Peyer's patch (tissue), 4 donors: ENCODE results near the gene STAMBPL1. TPM values are rescaled to one million over a fixed set of nuclear protein-coding genes. Genes with fewer than 3 reads are reported as not detected.
"Not testable (repeated sequence)": the region's sequence is repeated elsewhere in the genome, so short reads cannot be mapped to it uniquely, and the experiment has no call there.

Experiments used
- DNase-seq, 3 donors: peaks; one replicate each; pipeline ENCODE4 v3.0.0-alpha.2; 2017 to 2019
- H3K27ac ChIP-seq, 4 donors: fragments of 200-600 bp; sonication (generic); one replicate each; pipeline ENCODE4 v1.5.1; 2016 to 2019
- H3K27me3 ChIP-seq, 2 donors: fragments of 200-600 bp; sonication (generic); one replicate each; pipeline ENCODE4 v1.5.1; 2019
- H3K36me3 ChIP-seq, 3 donors: fragments of 200-600 bp; sonication (generic); one replicate each; pipeline ENCODE4 v1.5.1; 2016 to 2019
- H3K4me1 ChIP-seq, 4 donors: fragments of 200-600 bp; sonication (generic); one replicate each; pipeline ENCODE4 v1.5.1; 2016 to 2019
- H3K4me3 ChIP-seq, 4 donors: fragments of 200-600 bp; sonication (generic); 1 replicate in 3 of 4; 2 replicates in 1 of 4; pipeline ENCODE4 v1.5.1; 2016 to 2019; ENCODE audit warnings: mild to moderate bottlenecking in 1 of 4
- H3K9me3 ChIP-seq, 4 donors: fragments of 200-600 bp; sonication (generic); one replicate each; pipeline ENCODE4 v1.5.1; 2016 to 2019; ENCODE audit warnings: mild to moderate bottlenecking in 1 of 4
- POLR2A ChIP-seq, 2 donors: fragments of 450-650 bp; IDR thresholded peaks; one replicate each; pipeline ENCODE4 v1.5.1; 2017; ENCODE audit warnings: antibody characterized with exemption in 2 of 2, mild to moderate bottlenecking in 2 of 2, moderate library complexity in 2 of 2
- total RNA-seq, 4 donors: library from RNA; depleted of rRNA; stranded (reverse); fragments of >200 nt; gene quantifications; one replicate each; pipeline ENCODE4 v1.1.0, GENCODE V29; 2016
- TF ChIP-seq, protein P1 (sequence below), 6 experiments: fragments of 450-650 bp in 4 of 6; fragments of 200-600 bp in 2 of 6; sonication (generic) in 1 of 6; IDR thresholded peaks; one replicate each; pipeline ENCODE4 v1.5.1; 2017 to 2019; ENCODE audit warnings: antibody characterized with exemption in 6 of 6, mild to moderate bottlenecking in 3 of 6, moderate library complexity in 1 of 6

Gene STAMBPL1
- total RNA-seq, 4 donors from 2014 or later: 54.6 to 116 (median 84.6) TPM

- Histone ChIP-seq H3K4me1 (peaks cover 0 to 36% (median 13%) of the 10 kb centered on the region in 4 donors), H3K9me3 (no peaks in the 10 kb centered on the region), H3K27me3 (no peaks in the 10 kb centered on the region), H3K4me3 (peak overlapping the region; percentile 59 to 93 (median 82)), H3K27ac (peak overlapping the region; percentile 95 to 99 (median 96)), H3K36me3 (no peaks in the 10 kb centered on the region)
- TF ChIP-seq, protein P1, sequence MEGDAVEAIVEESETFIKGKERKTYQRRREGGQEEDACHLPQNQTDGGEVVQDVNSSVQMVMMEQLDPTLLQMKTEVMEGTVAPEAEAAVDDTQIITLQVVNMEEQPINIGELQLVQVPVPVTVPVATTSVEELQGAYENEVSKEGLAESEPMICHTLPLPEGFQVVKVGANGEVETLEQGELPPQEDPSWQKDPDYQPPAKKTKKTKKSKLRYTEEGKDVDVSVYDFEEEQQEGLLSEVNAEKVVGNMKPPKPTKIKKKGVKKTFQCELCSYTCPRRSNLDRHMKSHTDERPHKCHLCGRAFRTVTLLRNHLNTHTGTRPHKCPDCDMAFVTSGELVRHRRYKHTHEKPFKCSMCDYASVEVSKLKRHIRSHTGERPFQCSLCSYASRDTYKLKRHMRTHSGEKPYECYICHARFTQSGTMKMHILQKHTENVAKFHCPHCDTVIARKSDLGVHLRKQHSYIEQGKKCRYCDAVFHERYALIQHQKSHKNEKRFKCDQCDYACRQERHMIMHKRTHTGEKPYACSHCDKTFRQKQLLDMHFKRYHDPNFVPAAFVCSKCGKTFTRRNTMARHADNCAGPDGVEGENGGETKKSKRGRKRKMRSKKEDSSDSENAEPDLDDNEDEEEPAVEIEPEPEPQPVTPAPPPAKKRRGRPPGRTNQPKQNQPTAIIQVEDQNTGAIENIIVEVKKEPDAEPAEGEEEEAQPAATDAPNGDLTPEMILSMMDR (IDR thresholded peaks at IDR 0.05): no peak
- no peak for TF ChIP-seq POLR2A (IDR thresholded peaks at IDR 0.05)
- peak in 1 of 3 donors; percentile 29 for DNase-seq
These were observed 1.3 kb downstream of the STAMBPL1 start for GRCh38 chr10:88881320-88881719.

GRCh38 chr10:88881922-88882645 lies 2.0 kb downstream of the STAMBPL1 start:
- no peaks in the 10 kb centered on the region for H3K36me3 ChIP-seq
- peak overlapping the region; percentile 95 to 99 (median 96) for H3K27ac ChIP-seq
- H3K9me3 ChIP-seq: no peaks in the 10 kb centered on the region
- no peak for DNase-seq
- peak overlapping the region; percentile 59 to 93 (median 82) for H3K4me3 ChIP-seq
- no peak for TF ChIP-seq POLR2A (IDR thresholded peaks at IDR 0.05)
- TF ChIP-seq, protein P1 (IDR thresholded peaks at IDR 0.05): no peak
- peaks cover 0 to 36% (median 13%) of the 10 kb centered on the region in 4 donors for H3K4me1 ChIP-seq
- H3K27me3 ChIP-seq: no peaks in the 10 kb centered on the region

GRCh38 chr10:88882646-88883447 lies 2.8 kb downstream of the STAMBPL1 start:
- peaks cover 0 to 42% (median 13%) of the 10 kb centered on the region in 4 donors for H3K4me1 ChIP-seq
- H3K27ac ChIP-seq: peak overlapping the region; percentile 95 to 99 (median 96)
- not testable (repeated sequence) for H3K9me3 ChIP-seq, H3K36me3 ChIP-seq, H3K4me3 ChIP-seq, DNase-seq, H3K27me3 ChIP-seq

GRCh38 chr10:88883448-88883809 lies 3.4 kb downstream of the STAMBPL1 start:
- Histone ChIP-seq H3K36me3 (no peaks in the 10 kb centered on the region), H3K4me3 (no peak overlapping the region), H3K4me1 (peaks cover 0 to 42% (median 13%) of the 10 kb centered on the region in 4 donors), H3K27me3 (no peaks in the 10 kb centered on the region), H3K9me3 (no peaks in the 10 kb centered on the region), H3K27ac (peak overlapping the region; percentile 95 to 99 (median 96))
- TF ChIP-seq POLR2A (IDR thresholded peaks at IDR 0.05): no peak
- TF ChIP-seq, protein P1 (IDR thresholded peaks at IDR 0.05): no peak
- DNase-seq: no peak

- Histone ChIP-seq H3K4me1 (peaks cover 0 to 35% (median 6%) of the 10 kb centered on the region in 4 donors), H3K27me3 (no peaks in the 10 kb centered on the region), H3K4me3 (no peak overlapping the region), H3K9me3 (no peaks in the 10 kb centered on the region), H3K36me3 (no peaks in the 10 kb centered on the region), H3K27ac (peak overlapping the region in 2 of 4 donors; percentile 16 to 55)
- peak in 1 of 3 donors; percentile 28 for DNase-seq
- no peak for TF ChIP-seq POLR2A (IDR thresholded peaks at IDR 0.05)
- TF ChIP-seq, protein P1 (IDR thresholded peaks at IDR 0.05): no peak
These were observed 6.5 kb downstream of the STAMBPL1 start for GRCh38 chr10:88886557-88886956.
